Endometrial microvascular endothelial cells (primary cell): ENCODE data around the gene UBE2QL1. TPM values are rescaled to one million over a fixed set of nuclear protein-coding genes. Genes with fewer than 3 reads are reported as not detected.

Experiments used
- in situ Hi-C: cut with HindIII; loops from 2 replicates; pipeline ENCODE4 v1.10.0; 2017; ENCODE audit warnings: low sequenced_read_pairs, low pct_unique_long_range_greater_than_20kb; ENCODE audit errors: inconsistent ontology term
- total RNA-seq: library from RNA; depleted of rRNA; stranded (reverse); fragments of >200 nt; gene quantifications from one replicate; pipeline ENCODE4 v1.2.3, GENCODE V29; 2015; ENCODE audit errors: inconsistent ontology term

The UBE2QL1 gene
- total RNA-seq, 1 donor from 2014 or later, result under 0.01 TPM

DNA sequence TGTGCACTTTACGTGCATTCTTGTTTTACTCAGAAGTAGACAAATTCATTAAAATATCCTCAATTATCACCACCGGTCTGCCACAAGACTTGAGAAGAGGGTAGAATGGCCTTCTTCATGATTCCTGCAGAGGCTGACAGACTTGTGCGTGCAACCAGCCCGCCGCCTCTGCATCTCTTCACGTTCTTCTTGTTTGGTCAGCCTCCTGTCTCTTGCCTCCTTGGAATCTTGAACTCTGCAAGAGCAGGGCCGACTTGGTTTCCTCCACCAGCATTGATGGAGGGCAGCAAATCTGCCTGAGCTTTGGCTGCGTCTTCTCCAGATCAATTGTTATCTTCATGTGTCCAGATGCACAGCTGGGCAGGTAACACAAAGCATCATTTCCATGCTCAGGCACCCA, 20.2 kb downstream of the UBE2QL1 start:
- in situ Hi-C loops, result no loop called here

DNA sequence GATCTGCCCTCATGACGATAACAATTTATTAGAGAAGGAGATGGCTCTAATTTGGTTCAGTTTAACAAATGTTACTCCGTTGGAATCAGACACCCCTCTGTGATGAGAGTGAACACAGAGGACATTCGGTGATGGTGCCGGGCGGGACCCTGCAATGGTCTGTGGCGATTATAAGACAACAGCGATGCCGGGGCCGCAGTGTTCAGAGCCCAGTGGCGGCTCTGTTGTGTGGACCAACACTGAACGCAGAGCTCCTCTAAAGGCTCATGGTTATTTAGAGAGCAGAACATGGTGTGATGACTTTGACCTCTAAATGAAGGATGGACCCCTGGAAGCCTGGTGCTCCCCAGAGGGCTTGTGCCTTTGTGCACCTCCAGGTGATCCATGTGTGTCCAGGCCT, 21.2 kb downstream of the UBE2QL1 start:
- in situ Hi-C loops, result no loop called here

DNA sequence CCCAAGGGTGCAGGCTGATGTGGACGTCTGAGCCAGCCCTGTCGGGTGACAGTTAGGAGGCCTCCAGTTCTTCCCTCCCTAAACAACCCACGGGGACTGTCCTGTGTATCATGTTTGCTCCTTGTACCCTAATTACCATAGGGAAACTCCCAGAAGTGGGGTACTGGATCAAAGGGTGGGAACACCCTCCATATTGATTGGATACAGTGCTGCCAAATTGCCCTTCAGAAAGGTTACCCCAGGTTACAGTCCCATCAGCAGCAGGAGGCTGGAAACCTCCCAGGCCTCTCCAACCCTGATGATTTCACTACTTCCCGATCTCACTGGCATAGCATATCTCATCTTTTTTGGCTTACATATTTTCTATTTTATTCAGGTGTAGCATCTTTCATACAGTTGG, 22.0 kb downstream of the UBE2QL1 start:
- in situ Hi-C loops, result no loop called here

DNA sequence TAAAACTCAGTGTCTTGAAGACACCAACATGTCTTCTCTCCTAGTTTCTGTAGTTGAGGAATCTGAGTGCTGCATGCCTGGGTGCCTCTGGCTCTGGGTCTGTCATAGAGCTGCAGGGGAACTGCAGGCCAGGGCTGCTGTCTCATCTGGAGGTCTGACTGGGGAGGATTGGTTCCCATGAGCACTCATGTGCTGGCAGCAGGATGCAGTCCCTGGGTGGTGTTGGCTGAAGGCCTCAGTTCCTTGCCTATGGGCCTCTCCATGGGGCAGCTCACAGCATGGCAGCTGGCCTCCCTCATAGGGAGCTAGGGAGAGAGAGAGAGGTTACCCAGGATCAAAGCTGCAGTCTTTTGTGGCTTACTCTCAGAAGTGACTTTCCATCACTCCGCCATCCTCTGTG, 22.6 kb downstream of the UBE2QL1 start:
- in situ Hi-C loops, result no loop called here

DNA sequence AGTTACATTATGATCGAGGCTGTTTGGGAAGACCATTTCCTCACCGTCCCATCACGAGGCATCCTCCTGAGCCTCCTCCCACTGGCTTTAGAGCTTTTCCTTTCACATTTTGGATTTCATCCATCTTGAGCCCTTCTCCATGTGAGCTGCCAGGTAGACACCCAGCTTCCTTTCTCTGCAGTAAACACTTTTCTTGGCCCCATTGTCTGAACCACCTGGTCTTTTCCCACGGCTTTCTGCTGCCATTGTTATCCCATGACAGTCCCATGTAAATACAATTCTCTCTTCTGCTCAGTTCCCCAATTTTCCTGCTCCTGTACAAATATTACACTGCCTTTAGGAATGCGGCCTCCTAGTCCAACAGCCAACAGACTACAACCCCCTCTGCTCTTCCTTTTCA, 24.1 kb downstream of the UBE2QL1 start:
- in situ Hi-C loops, result no loop called here

DNA sequence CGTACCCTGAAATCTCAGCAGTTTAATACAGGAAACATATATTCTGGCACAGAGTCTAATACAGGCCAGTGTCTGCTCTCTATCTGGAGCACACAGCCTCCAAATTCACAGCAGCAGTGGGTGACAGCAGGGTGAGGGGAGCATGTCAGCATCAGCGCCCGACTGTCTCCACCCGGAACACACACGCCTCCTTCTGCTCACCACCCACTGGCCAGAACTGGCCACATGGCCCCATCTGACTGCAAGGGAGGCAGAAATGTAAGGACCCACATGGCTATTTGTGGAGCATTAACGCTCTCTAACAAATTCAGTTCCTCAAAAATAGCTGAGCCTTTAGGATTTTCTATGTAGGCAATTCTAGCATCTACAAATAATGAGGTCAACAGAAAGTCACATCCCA, 24.6 kb downstream of the UBE2QL1 start:
- in situ Hi-C loops, result no loop called here

DNA sequence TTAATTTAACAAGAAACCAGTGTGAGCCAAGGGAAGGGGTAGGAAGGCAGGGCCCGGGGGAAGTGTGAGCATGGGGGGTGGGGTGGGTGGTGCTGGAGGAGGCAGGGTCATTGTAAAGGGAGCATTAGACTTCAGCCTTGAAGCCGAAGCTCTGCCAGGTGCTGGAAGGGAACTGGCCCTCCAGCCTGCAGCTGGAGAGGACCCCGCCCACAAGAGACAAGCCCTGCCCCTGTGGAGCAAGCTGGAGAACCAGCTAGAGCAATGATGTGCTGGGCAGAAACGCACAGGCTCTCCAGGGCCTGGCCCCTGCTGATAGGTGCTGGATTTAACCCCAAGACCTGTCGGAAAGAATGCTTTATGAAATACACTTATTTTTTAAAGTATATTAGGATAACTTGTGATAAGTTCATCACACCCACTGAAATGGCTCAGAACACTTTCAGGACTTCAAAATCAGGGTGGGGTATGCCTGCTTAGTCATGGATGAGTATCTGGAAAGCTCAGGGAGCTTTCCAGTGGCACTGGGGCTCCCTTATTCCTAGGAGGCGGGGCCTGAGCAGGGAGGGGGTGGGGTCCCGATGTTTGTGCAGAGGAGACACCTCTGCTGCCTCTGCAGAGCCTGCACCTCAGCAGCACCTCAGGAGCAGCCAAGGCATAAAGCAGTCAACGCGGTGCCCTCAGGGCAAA, 27.1 kb downstream of the UBE2QL1 start:
- in situ Hi-C loops, result no loop called here

DNA sequence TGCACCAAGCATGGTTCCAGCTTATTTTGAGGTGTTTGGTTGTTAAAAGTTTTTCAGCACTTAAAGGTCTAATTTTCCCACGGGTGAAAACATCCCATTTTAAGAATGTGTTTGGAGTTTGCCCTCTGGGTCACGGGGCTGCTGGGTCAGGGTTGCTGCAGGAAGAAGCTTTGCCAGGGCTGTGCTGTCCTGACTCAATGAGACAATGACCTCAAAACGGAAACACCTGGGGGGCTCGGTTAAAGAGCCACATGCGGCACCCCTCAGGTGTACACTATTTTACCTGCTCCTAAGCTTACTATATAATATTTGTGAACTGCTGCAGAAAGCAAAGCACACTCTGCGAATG, 27.6 kb downstream of the UBE2QL1 start:
- in situ Hi-C loops, result no loop called here

DNA sequence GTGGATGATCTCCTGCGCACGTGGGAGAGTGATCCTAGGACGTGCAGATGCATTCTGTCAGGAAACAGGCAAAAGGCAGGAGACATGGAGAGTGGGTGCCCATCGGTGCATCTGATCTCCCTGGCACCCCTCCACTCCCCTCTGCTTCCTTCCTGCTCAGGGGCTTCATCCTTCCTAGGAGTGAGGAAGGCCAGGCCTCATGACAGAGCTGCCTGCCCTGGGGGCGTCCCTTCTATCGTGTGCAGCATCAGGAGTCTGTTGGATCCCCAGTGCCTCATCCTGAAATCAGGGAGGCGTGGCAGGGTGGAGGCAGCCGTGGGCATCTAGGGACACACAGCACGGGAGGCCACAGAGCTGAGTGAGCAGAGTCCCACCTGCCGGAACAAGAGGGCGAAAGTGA, 30.1 kb downstream of the UBE2QL1 start:
- in situ Hi-C loops, result no loop called here

DNA sequence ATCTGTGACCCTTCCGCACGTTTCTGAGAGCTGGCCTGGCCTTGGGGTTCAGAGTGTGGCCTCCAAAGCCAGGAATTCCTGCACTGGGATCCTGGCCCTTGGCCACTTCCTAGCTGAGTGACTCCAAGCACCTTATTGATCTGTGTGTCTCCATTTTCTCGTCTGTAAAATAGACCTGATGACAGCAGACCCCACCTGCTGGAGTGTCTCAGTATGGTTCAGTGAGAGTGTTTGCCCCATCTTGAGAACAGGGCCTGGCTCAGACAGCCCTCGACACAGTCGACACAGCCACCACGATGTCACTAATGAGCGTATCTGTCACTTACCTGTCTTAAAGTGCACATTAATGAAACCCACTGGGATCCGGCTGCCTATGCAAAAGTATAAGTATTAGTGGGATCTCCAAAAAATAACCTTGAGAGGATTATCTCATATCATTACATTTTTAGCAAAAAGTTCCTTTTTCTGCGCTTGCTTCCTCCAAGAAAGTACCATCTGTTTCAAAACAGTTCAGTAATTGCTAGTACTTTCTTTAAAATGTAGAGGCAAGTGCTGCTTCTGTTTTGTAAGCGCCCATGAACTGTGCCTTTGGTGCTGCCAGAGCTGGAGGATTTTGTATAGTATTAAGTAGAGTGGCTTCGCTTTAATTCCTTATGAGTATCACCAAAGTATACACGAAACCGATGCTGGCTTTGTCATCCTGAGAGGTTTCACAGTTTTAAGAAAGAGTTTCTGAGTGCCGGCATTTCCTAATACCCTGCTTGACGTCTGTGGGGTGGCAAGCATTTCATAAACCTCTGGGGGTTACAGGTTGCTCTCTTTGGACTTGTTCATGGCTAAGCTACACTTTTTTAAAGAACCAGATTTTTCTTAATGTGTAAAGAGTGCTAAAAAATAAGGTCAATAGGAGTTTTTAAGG, 31.7 kb downstream of the UBE2QL1 start:
- in situ Hi-C loops, result no loop called here

DNA sequence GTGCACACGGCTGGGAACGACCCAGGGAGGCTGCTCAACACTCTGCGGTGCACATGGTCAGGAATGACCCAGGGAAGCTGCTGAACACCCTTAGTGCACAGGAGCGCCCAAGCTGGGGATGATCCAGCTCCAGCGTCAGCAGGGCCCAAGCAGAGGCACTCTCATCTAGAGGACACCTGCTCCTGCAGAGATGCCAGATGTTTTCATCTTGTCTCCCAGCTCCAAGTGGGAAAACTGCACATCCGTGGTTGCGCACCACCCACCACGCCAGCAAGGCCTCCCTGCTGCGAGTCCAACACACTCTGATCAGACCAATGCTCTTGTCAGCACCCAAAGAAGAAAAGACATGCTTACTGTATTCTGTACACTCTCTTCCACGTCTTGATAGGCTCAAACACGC, 34.1 kb downstream of the UBE2QL1 start:
- in situ Hi-C loops, result no loop called here

DNA sequence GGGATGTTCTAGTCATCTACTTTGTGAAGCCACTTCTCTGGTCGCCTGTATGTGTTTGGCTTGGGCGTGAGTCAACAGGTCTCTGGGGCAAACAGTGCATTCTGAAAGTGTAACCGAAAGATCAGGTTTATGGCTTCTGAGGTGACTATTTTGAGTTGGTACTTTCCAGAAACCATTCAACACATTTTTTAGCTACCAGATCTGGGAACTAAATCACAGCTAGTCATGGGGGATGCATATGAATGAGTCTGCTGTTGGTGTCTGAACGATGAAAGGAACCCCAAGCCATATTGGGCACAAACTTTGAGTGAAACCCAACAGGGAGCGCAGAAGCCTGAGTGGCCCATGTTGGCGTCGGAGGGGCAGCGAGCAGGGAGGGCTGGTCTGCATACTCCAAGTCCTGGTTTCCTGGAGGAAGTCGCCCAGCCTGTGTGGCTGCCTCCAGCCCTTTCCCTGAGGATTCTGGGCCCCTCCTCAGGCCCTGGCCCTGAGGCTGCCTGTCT, 35.3 kb downstream of the UBE2QL1 start:
- in situ Hi-C loops, result no loop called here

DNA sequence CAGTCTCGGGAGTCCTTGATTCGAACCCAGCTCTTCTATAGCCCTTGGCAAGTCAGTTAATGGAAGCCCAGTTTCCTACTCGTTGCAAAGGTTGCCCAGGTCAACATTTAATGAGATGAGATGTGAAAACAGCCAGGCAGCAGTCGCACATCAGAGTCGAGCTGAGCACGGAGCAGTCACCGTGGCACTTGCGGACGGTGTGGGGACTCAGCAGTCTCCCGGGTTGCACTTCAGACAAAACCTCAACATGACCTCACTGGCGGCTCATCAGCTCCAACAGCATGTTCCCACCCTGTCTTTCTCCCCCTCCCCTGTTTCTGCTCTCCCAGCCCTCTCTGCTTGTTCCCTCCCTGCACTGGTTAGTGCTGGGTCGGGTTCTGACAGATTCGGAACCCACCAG, 35.8 kb downstream of the UBE2QL1 start:
- in situ Hi-C loops, result no loop called here

DNA sequence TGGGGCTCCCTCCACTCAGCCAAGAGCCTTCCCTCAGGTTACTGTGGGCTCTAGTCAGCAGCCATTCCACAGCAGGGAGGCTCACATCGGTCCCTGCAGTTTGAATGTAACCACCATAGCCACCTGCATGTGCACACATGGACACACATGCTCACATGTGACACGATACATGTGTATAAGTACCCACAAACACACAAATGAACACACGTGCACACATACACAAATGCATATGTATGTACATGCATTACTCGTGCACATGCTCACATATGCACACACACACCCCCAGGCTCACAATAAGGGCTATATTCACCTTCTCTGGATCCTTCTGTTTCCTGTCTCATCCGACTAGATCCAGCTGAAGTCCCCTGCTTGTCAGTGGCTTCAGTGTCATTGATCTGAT, 36.2 kb downstream of the UBE2QL1 start:
- in situ Hi-C loops, result no loop called here

DNA sequence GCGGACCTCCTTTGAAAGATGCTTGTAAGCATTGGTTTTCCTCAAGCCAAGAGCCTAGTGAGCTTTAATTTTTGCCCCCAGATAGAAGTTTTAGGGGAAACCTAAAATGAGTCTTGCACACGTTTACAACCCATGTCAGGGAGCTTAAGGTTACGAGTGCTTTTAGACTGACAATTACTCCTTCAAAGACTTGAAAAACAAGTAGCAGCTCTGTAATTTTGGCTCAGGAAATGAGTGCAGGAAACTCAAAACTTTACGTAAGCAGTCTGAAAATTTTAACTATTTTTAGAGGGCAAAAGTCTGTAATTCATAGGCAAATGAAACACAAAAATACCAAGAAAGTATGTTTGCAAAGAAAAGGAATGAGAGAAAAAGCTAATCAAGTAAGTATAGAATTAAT, 36.8 kb downstream of the UBE2QL1 start:
- in situ Hi-C loops, result no loop called here

DNA sequence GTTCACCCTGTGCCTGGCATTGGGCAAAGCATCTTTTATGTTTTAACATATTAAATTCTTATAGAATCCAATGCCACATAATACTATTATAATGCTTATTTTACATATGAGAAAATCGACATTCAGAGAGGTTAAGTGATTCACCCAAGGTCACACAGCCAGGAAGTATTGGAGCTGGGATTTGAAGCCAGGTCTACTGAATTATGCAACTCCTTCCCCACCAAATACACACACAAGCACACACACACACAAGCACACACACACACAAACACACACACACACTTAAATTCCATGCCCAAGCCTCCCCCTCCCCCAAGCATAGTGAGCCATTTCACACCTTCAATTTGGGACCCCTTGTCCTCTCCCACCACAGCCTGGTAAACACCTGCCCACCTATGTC, 37.4 kb downstream of the UBE2QL1 start:
- in situ Hi-C loops, result no loop called here

DNA sequence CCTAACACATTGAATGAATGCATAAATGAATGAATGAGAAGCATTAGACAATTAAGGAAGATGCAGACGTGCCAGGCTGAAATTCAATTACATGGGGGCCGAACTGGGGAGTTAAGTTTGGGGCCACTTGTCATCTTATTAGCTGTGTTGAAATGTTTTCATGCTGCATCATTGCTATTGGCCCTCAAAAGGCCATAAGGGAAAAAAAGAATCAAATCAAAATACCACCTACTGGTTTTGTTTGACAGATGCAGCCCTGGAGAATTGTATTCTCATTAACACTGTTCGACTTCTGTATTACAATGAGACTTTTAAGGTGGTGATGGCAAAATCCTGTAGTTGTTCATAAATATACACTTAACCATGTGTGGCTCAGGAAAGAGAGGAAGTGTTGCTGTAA, 38.4 kb downstream of the UBE2QL1 start:
- in situ Hi-C loops, result no loop called here

DNA sequence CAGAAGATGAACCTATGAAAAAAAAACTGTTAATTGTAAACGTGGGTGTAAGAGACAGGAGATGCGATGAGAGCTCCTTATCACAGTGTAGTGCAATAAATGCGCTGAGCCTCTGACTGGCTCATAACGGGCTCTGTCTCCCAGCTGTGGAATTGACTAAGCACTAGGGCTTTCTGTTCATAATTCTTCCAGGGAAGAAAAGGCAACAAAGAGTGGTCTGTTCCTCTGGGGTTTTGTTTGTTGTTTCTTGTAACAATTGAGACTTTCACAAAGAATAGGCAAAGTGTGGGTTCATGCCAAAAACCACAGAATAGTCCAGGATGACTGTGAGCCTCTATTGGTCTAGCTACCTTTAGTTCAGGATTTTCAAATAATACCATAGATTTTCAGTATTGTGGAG, 39.4 kb downstream of the UBE2QL1 start:
- in situ Hi-C loops, result no loop called here

DNA sequence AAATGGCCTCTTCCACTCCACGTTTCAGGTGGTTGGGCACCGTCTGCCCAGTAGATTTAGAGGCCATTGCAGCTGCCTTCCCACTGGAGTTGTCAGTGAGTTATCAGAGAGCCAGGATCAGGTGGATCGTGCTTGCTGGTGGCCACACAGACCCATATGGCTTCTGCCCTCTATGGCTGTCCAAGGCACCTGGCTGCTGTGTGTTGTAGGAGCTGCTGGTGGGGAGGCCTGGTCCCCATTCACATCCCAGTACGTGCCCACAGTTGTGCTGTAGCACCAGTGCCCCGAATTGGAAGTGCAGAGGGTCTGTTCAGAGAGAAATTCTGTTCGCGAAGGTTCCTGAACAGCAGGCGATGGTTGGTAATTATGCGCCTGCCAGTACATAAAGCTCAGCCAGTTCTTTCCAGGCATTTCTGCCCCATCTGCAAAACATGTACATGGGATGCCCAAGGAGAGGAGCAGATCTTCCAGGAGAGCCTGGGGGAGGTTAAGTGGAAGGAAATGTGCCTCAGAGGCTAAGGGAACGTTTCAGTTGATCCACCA, 41.1 kb downstream of the UBE2QL1 start:
- in situ Hi-C loops, result no loop called here

DNA sequence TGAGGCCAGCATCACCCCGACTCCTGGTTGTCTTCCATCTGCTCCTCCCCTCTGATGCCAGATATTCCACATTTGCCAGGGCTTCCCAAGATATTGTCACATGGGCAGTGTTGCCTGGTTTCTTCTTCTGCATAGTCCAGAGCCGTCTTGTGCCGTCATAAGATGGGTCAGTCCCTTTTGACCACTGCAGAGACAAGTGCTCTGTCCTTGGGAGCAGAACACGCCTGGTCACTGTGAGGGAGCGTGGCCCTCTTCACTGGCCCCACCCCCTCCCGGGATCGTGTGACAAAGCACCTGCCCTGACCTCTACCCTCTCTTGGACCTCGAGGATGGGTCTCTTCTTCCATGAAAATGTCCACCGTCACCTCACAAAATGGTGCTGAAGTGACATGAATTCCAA, 41.6 kb downstream of the UBE2QL1 start:
- in situ Hi-C loops, result no loop called here
